Neural cell (in vitro differentiated cells): ENCODE results near the gene ING5. TPM values are rescaled to one million over a fixed set of nuclear protein-coding genes. Genes with fewer than 3 reads are reported as not detected.

Experiments
- H2AFZ ChIP-seq: fragments of 200-600, 300-800 bp; sonication (generic), shearing (Covaris generic); 2 replicates; pipeline ENCODE4 v1.6.0; 2014; ENCODE audit warnings: low read depth, mild to moderate bottlenecking, antibody characterized with exemption, low read length, moderate library complexity
- H3F3A ChIP-seq: fragments of 200-600 bp; shearing (Covaris generic); 2 replicates; pipeline ENCODE4 v1.6.1; 2016; ENCODE audit warnings: mild to moderate bottlenecking, moderate library complexity, mixed read lengths, antibody characterized with exemption, low read length; ENCODE audit not compliant: insufficient read depth, poor library complexity, severe bottlenecking
- H3K27ac ChIP-seq: fragments of 200-600, 300-800 bp; sonication (generic), shearing (Covaris generic); 2 replicates; pipeline ENCODE4 v1.5.1; 2014; ENCODE audit warnings: mild to moderate bottlenecking, low read length, moderate library complexity
- H3K27me3 ChIP-seq: fragments of 300-800, 200-600 bp; sonication (generic), shearing (Covaris generic); 2 replicates; pipeline ENCODE4 v1.6.0; 2014; ENCODE audit warnings: mild to moderate bottlenecking, low read depth, low read length, moderate library complexity; ENCODE audit not compliant: insufficient read depth
- H3K36me3 ChIP-seq: fragments of 300-800, 200-600 bp; sonication (generic), shearing (Covaris generic); 2 replicates; pipeline ENCODE4 v1.5.1; 2014; ENCODE audit warnings: mild to moderate bottlenecking, antibody characterized with exemption, low read length, moderate library complexity; ENCODE audit not compliant: insufficient read depth
- H3K4me2 ChIP-seq: fragments of 300-800, 200-600 bp; sonication (generic), shearing (Covaris generic); 2 replicates; pipeline ENCODE4 v1.6.0; 2014; ENCODE audit warnings: mild to moderate bottlenecking, low read length
- H3K4me3 ChIP-seq: fragments of 300-800, 200-600 bp; sonication (generic), shearing (Covaris generic); 2 replicates; pipeline ENCODE4 v1.5.1; 2014; ENCODE audit warnings: mild to moderate bottlenecking, low read length, moderate library complexity
- H3K79me2 ChIP-seq: fragments of 200-600 bp; shearing (Covaris generic); replicated peaks from 2 replicates; pipeline ENCODE4 v1.6.0; 2014; ENCODE audit warnings: mild to moderate bottlenecking, low read length, moderate library complexity; ENCODE audit not compliant: insufficient read depth
- H3K9ac ChIP-seq: fragments of 300-800, 200-600 bp; sonication (generic), shearing (Covaris generic); 2 replicates; pipeline ENCODE4 v1.6.1; 2016; ENCODE audit warnings: mild to moderate bottlenecking, low read length, mixed read lengths
- H3K9me2 ChIP-seq: fragments of 200-600 bp; shearing (Covaris generic); 2 replicates; pipeline ENCODE4 v1.6.1; 2016; ENCODE audit warnings: mild to moderate bottlenecking, low read length, mixed read lengths; ENCODE audit not compliant: insufficient read depth
- H3K9me3 ChIP-seq: fragments of 200-600, 300-800 bp; sonication (generic), shearing (Covaris generic); 2 replicates; pipeline ENCODE4 v1.6.1; 2016; ENCODE audit warnings: mild to moderate bottlenecking, mixed run types, low read length, moderate library complexity, mixed read lengths
- H4K20me1 ChIP-seq: fragments of 200-600 bp; shearing (Covaris generic); 2 replicates; pipeline ENCODE4 v1.6.1; 2016; ENCODE audit warnings: mild to moderate bottlenecking, mixed run types; ENCODE audit not compliant: insufficient read depth
- CTCF ChIP-seq: fragments of 450-650 bp; IDR thresholded peaks from 2 replicates; pipeline ENCODE4 v1.5.1; 2014; ENCODE audit warnings: antibody characterized with exemption, mild to moderate bottlenecking, moderate library complexity; ENCODE audit not compliant: poor library complexity, severe bottlenecking
- EP300 ChIP-seq: fragments of 450-650 bp; conservative IDR thresholded peaks from 2 replicates; pipeline ENCODE4 v1.6.1; 2014; ENCODE audit warnings: antibody characterized with exemption, mild to moderate bottlenecking, moderate library complexity; ENCODE audit not compliant: poor library complexity, severe bottlenecking
- EZH2 ChIP-seq: fragments of 200-600, 300-800 bp; shearing (Covaris generic), sonication (generic); IDR thresholded peaks from 2 replicates; pipeline ENCODE4 v1.6.1; 2014; ENCODE audit warnings: antibody characterized with exemption, low read length, borderline replicate concordance, mild to moderate bottlenecking; ENCODE audit not compliant: insufficient read depth, poor library complexity, severe bottlenecking
- MXI1 ChIP-seq: fragments of 450-650 bp; conservative IDR thresholded peaks from 2 replicates; pipeline ENCODE4 v1.6.1; 2014; ENCODE audit warnings: antibody characterized with exemption, mild to moderate bottlenecking; ENCODE audit not compliant: poor library complexity, severe bottlenecking
- POLR2AphosphoS5 ChIP-seq: IDR thresholded peaks from 2 replicates; pipeline ENCODE4 v1.6.1; 2012
- RAD21 ChIP-seq: fragments of 450-650 bp; conservative IDR thresholded peaks from 2 replicates; pipeline ENCODE4 v1.6.1; 2014; ENCODE audit warnings: antibody characterized with exemption, mild to moderate bottlenecking, moderate library complexity
- SMC3 ChIP-seq: fragments of 450-650 bp; conservative IDR thresholded peaks from 2 replicates; pipeline ENCODE4 v1.6.1; 2014; ENCODE audit warnings: antibody characterized with exemption, mild to moderate bottlenecking, moderate library complexity; ENCODE audit not compliant: poor library complexity
- TAF1 ChIP-seq: IDR thresholded peaks from 2 replicates; pipeline ENCODE4 v1.6.1; 2012; ENCODE audit warnings: low read depth
- polyA plus RNA-seq: library from polyadenylated mRNA; depleted of rRNA; stranded (reverse); fragments of >200 nt; gene quantifications from 2 replicates; pipeline ENCODE4 v1.2.3, GENCODE V29; 2014
- TF ChIP-seq, protein P1 (sequence below): IDR thresholded peaks from 2 replicates; pipeline ENCODE4 v1.6.1; 2012; ENCODE audit warnings: borderline replicate concordance

The ING5 gene
- polyA plus RNA-seq, 1 donor from 2014 or later, result 22.8 TPM

- Histone ChIP-seq H3K4me2 (no peak overlapping the region), H3K9me3 (no peaks in the 10 kb centered on the region), H3K4me3 (no peak overlapping the region), H3K79me2 (no peaks in the 10 kb centered on the region), H3K9ac (no peak overlapping the region), H3K9me2 (no peaks in the 10 kb centered on the region), H4K20me1 (no peaks in the 10 kb centered on the region), H3K27ac (no peak overlapping the region), H3K36me3 (peaks cover 6% of the 10 kb centered on the region), H3K27me3 (no peaks in the 10 kb centered on the region), H3F3A (no peaks in the 10 kb centered on the region), H2AFZ (no peak overlapping the region)
- TF ChIP-seq CTCF, result no peak
- no peak for TF ChIP-seq POLR2AphosphoS5
- TF ChIP-seq, protein P1, sequence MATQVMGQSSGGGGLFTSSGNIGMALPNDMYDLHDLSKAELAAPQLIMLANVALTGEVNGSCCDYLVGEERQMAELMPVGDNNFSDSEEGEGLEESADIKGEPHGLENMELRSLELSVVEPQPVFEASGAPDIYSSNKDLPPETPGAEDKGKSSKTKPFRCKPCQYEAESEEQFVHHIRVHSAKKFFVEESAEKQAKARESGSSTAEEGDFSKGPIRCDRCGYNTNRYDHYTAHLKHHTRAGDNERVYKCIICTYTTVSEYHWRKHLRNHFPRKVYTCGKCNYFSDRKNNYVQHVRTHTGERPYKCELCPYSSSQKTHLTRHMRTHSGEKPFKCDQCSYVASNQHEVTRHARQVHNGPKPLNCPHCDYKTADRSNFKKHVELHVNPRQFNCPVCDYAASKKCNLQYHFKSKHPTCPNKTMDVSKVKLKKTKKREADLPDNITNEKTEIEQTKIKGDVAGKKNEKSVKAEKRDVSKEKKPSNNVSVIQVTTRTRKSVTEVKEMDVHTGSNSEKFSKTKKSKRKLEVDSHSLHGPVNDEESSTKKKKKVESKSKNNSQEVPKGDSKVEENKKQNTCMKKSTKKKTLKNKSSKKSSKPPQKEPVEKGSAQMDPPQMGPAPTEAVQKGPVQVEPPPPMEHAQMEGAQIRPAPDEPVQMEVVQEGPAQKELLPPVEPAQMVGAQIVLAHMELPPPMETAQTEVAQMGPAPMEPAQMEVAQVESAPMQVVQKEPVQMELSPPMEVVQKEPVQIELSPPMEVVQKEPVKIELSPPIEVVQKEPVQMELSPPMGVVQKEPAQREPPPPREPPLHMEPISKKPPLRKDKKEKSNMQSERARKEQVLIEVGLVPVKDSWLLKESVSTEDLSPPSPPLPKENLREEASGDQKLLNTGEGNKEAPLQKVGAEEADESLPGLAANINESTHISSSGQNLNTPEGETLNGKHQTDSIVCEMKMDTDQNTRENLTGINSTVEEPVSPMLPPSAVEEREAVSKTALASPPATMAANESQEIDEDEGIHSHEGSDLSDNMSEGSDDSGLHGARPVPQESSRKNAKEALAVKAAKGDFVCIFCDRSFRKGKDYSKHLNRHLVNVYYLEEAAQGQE, result no peak
- TF ChIP-seq EZH2, result no peak
- no peak for TF ChIP-seq TAF1
- no peak for TF ChIP-seq MXI1
- TF ChIP-seq SMC3, result no peak
- no peak for TF ChIP-seq RAD21
- no peak for TF ChIP-seq EP300
Measured at GRCh38 chr2:241668354-241668753, 33.5 kb upstream of the ING5 start.

DNA sequence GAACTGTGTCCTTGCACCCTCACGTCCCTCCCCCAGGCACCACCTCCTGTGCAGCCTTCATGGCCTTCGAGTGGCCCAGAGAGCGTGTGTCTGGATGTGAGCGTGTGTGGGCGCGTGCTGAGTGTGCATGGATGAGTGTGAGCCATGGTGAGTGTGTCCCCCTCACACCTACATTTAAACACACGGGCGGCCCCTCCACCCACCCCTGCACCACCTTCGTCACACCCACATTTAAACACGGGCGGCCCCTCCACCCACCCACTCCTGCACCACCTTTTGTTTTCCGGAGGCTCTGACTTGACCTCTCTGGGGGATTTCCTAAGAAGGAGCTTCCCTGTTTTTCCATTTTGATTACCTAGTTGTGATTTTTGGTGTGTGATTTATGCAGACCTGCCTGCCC, 33.0 kb upstream of the ING5 start:
- H3K4me2 ChIP-seq, result no peak overlapping the region
- H3K4me3 ChIP-seq, result no peak overlapping the region
- no peaks in the 10 kb centered on the region for H3K79me2 ChIP-seq
- TF ChIP-seq RAD21 (no peak), EP300 (no peak), MXI1 (no peak), SMC3 (no peak), EZH2 (no peak), TAF1 (no peak), POLR2AphosphoS5 (no peak), CTCF (no peak)
- TF ChIP-seq, protein P1, result no peak
- no peaks in the 10 kb centered on the region for H3K9me2 ChIP-seq
- H3F3A ChIP-seq, result no peaks in the 10 kb centered on the region
- H2AFZ ChIP-seq, result no peak overlapping the region
- no peaks in the 10 kb centered on the region for H3K27me3 ChIP-seq
- no peaks in the 10 kb centered on the region for H4K20me1 ChIP-seq
- H3K27ac ChIP-seq, result no peak overlapping the region
- peaks cover 6% of the 10 kb centered on the region for H3K36me3 ChIP-seq
- no peaks in the 10 kb centered on the region for H3K9me3 ChIP-seq
- H3K9ac ChIP-seq, result no peak overlapping the region
